GM12878 (cell line): ENCODE measurements around the gene TXLNG.

Experiments used
- BMI1 ChIP-seq: fragments of 450-650 bp; IDR thresholded peaks from 2 replicates; pipeline ENCODE4 v1.6.1; 2016; ENCODE audit warnings: mild to moderate bottlenecking, moderate library complexity, borderline replicate concordance
- CEBPB ChIP-seq, 2 experiments: fragments of 150-350 bp in 1 of 2; IDR thresholded peaks; 2 replicates each; pipeline ENCODE4 v1.6.1; 2012 to 2014; ENCODE audit warnings: low read depth in 2 of 2, low read length in 2 of 2, borderline replicate concordance in 1 of 2, inconsistent platforms in 1 of 2
- CREM ChIP-seq: IDR thresholded peaks from 2 replicates; pipeline ENCODE4 v1.6.1; 2014; ENCODE audit warnings: antibody characterized with exemption, low read depth
- CTCF ChIP-seq, 3 experiments: IDR thresholded peaks in 2 of 3; conservative IDR thresholded peaks in 1 of 3; 2 replicates each; pipeline ENCODE4 v1.5.1; 2011; ENCODE audit warnings: low read depth in 3 of 3, low read length in 3 of 3, mild to moderate bottlenecking in 3 of 3, control low read depth in 2 of 3, moderate library complexity in 2 of 3, inconsistent platforms in 1 of 3, mixed read lengths in 1 of 3; ENCODE audit not compliant: control insufficient read depth in 2 of 3, insufficient read depth in 1 of 3; ENCODE audit errors: extremely low read depth in 1 of 3
- ESRRA ChIP-seq: IDR thresholded peaks from 2 replicates; pipeline ENCODE4 v1.6.1; 2012; ENCODE audit warnings: mild to moderate bottlenecking, low read length, improper control_type of control experiment
- EZH2 ChIP-seq: IDR thresholded peaks from 2 replicates; pipeline ENCODE4 v1.6.1; 2012; ENCODE audit warnings: low read depth, mild to moderate bottlenecking, control low read depth, inconsistent platforms, low read length, borderline replicate concordance; ENCODE audit not compliant: control insufficient read depth
- GATAD2B ChIP-seq: fragments of 450-650 bp; conservative IDR thresholded peaks from 2 replicates; pipeline ENCODE4 v1.6.1; 2017; ENCODE audit warnings: low read depth, mild to moderate bottlenecking, moderate library complexity
- HDAC2 ChIP-seq: fragments of 200-600 bp; sonication (generic); IDR thresholded peaks from 2 replicates; pipeline ENCODE4 v1.6.1; 2017
- MAX ChIP-seq: IDR thresholded peaks from 2 replicates; pipeline ENCODE4 v1.6.1; 2012; ENCODE audit warnings: low read depth, low read length, improper control_type of control experiment
- NRF1 ChIP-seq: conservative IDR thresholded peaks from 2 replicates; pipeline ENCODE4 v1.6.1; 2011; ENCODE audit warnings: mild to moderate bottlenecking, low read depth, low read length, improper control_type of control experiment
- POLR2A ChIP-seq: IDR thresholded peaks from 2 replicates; pipeline ENCODE4 v1.6.1; 2011; ENCODE audit warnings: low read depth, mild to moderate bottlenecking, low read length
- TCF3 ChIP-seq: IDR thresholded peaks from 2 replicates; pipeline ENCODE4 v1.6.1; 2012; ENCODE audit warnings: low read depth, mild to moderate bottlenecking, low read length, borderline replicate concordance; ENCODE audit not compliant: insufficient read depth
- TF ChIP-seq, protein P1 (sequence below): IDR thresholded peaks from 2 replicates; pipeline ENCODE4 v1.6.1; 2012; ENCODE audit warnings: low read depth, low read length, improper control_type of control experiment
- TF ChIP-seq, protein P2 (sequence below): fragments of 450-650 bp; formaldehyde crosslinking; IDR thresholded peaks from 2 replicates; pipeline ENCODE4 v1.5.0; 2022; ENCODE audit warnings: mild to moderate bottlenecking, missing genetic modification characterization

- TF ChIP-seq, protein P1, sequence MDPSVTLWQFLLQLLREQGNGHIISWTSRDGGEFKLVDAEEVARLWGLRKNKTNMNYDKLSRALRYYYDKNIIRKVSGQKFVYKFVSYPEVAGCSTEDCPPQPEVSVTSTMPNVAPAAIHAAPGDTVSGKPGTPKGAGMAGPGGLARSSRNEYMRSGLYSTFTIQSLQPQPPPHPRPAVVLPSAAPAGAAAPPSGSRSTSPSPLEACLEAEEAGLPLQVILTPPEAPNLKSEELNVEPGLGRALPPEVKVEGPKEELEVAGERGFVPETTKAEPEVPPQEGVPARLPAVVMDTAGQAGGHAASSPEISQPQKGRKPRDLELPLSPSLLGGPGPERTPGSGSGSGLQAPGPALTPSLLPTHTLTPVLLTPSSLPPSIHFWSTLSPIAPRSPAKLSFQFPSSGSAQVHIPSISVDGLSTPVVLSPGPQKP: no peak
- TF ChIP-seq ESRRA: no peak
- no peak for TF ChIP-seq CTCF (IDR thresholded peaks at IDR 0.05 in 2 of 3, conservative IDR thresholded peaks at IDR 0.05 in 1 of 3; ENCODE audit: control insufficient read depth in 2 of 3, extremely low read depth in 1 of 3, insufficient read depth in 1 of 3, low read depth in 3 of 3, low read length in 3 of 3)
- no peak for TF ChIP-seq CREM
- no peak for TF ChIP-seq CEBPB (IDR thresholded peaks at IDR 0.05; ENCODE audit: borderline replicate concordance in 1 of 2, low read depth in 2 of 2, low read length in 2 of 2)
- no peak for TF ChIP-seq NRF1
- no peak for TF ChIP-seq TCF3
- no peak for TF ChIP-seq POLR2A
- TF ChIP-seq MAX: no peak
- TF ChIP-seq, protein P2, sequence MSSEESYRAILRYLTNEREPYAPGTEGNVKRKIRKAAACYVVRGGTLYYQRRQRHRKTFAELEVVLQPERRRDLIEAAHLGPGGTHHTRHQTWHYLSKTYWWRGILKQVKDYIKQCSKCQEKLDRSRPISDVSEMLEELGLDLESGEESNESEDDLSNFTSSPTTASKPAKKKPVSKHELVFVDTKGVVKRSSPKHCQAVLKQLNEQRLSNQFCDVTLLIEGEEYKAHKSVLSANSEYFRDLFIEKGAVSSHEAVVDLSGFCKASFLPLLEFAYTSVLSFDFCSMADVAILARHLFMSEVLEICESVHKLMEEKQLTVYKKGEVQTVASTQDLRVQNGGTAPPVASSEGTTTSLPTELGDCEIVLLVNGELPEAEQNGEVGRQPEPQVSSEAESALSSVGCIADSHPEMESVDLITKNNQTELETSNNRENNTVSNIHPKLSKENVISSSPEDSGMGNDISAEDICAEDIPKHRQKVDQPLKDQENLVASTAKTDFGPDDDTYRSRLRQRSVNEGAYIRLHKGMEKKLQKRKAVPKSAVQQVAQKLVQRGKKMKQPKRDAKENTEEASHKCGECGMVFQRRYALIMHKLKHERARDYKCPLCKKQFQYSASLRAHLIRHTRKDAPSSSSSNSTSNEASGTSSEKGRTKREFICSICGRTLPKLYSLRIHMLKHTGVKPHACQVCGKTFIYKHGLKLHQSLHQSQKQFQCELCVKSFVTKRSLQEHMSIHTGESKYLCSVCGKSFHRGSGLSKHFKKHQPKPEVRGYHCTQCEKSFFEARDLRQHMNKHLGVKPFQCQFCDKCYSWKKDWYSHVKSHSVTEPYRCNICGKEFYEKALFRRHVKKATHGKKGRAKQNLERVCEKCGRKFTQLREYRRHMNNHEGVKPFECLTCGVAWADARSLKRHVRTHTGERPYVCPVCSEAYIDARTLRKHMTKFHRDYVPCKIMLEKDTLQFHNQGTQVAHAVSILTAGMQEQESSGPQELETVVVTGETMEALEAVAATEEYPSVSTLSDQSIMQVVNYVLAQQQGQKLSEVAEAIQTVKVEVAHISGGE (CRISPR knock-in tag): no peak
- no peak for TF ChIP-seq HDAC2
- TF ChIP-seq GATAD2B: no peak
- TF ChIP-seq BMI1: no peak
- no peak for TF ChIP-seq EZH2
These were observed 36.5 kb downstream of the TXLNG start for GRCh38 chrX:16822723-16823122.
